Endothelial cell of umbilical vein (primary cell): ENCODE data around the gene TMEM125. TPM values are rescaled to one million over a fixed set of nuclear protein-coding genes. Genes with fewer than 3 reads are reported as not detected.

Experiments
- BruUV-seq: library from RNA; stranded (reverse); fragments of 400-500 nt; replicated peaks from 2 replicates; lab custom pipeline; 2021; lab: Mats Ljungman, UMichigan
- CTCF ChIA-PET: fragments of 300-600, 350-600 bp; sonication (Branson Sonifier 250); formaldehyde crosslinking; loops from one replicate; lab custom pipeline; 2021; ENCODE audit warnings: antibody characterized with exemption, inconsistent platforms; lab: Charles Lee
- POLR2A ChIA-PET: fragments of 300-600, 350-600 bp; sonication (Branson Sonifier 250); formaldehyde crosslinking; loops from one replicate; lab custom pipeline; 2021; ENCODE audit warnings: antibody characterized with exemption, inconsistent platforms; lab: Charles Lee
- DNase-seq: peaks from one replicate; pipeline ENCODE4 v3.0.0-alpha.2; 2011; ENCODE audit warnings: low read depth, low spot score
- FAIRE-seq: peaks from 2 replicates; lab custom pipeline; 2011; peaks lifted over from hg19 to GRCh38; lab: Jason Lieb, UNC
- H2AFZ ChIP-seq: 2 replicates; pipeline ENCODE4 v1.6.0; 2012; ENCODE audit warnings: low read depth, low read length, control low read depth, inconsistent platforms
- H3K27ac ChIP-seq: 2 replicates; pipeline ENCODE4 v1.5.1; 2011; ENCODE audit warnings: low read depth, mild to moderate bottlenecking, control low read depth, low read length, moderate library complexity; ENCODE audit not compliant: insufficient read depth
- H3K27me3 ChIP-seq, 2 experiments: 2 replicates each; pipeline versions ENCODE4 v1.6.0 to v1.6.1; 2011; ENCODE audit warnings: low read length in 2 of 2, mixed read lengths in 1 of 2; ENCODE audit not compliant: control insufficient read depth in 2 of 2, insufficient read depth in 2 of 2
- H3K36me3 ChIP-seq, 2 experiments: 2 replicates in 1 of 2; 3 replicates in 1 of 2; pipeline ENCODE4 v1.5.1; 2011; ENCODE audit warnings: low read length in 2 of 2, mild to moderate bottlenecking in 1 of 2, moderate library complexity in 1 of 2; ENCODE audit not compliant: control insufficient read depth in 2 of 2, insufficient read depth in 2 of 2; ENCODE audit errors: extremely low read depth in 1 of 2
- H3K4me1 ChIP-seq: 3 replicates; pipeline ENCODE4 v1.5.1; 2011; ENCODE audit warnings: mild to moderate bottlenecking, low read length; ENCODE audit not compliant: control insufficient read depth, insufficient read depth; ENCODE audit errors: extremely low read depth
- H3K4me2 ChIP-seq: 2 replicates; pipeline ENCODE4 v1.6.1; 2011; ENCODE audit warnings: low read length, control low read depth, mixed read lengths; ENCODE audit not compliant: insufficient read depth
- H3K4me3 ChIP-seq, 3 experiments: fragments of 200-600 bp in 1 of 3; sonication (generic), shearing (Covaris generic) in 1 of 3; replicated peaks in 1 of 3; 2 replicates each; pipeline ENCODE4 v1.5.1; 2011 to 2016; ENCODE audit warnings: control low read depth in 3 of 3, low read length in 3 of 3, mild to moderate bottlenecking in 2 of 3, inconsistent platforms in 1 of 3, low read depth in 1 of 3, moderate library complexity in 1 of 3; ENCODE audit not compliant: insufficient read depth in 1 of 3
- H3K79me2 ChIP-seq: 2 replicates; pipeline ENCODE4 v1.6.0; 2012; ENCODE audit warnings: low read length, inconsistent platforms; ENCODE audit not compliant: control insufficient read depth, insufficient read depth
- H3K9ac ChIP-seq: replicated peaks from 2 replicates; pipeline ENCODE3; 2011; ENCODE audit warnings: low read length, control low read depth; ENCODE audit not compliant: insufficient read depth; ENCODE audit errors: extremely low read depth
- H3K9me1 ChIP-seq: replicated peaks from 3 replicates; pipeline ENCODE4 v1.6.0; 2011; ENCODE audit warnings: mild to moderate bottlenecking, low read length; ENCODE audit not compliant: control insufficient read depth, insufficient read depth; ENCODE audit errors: extremely low read depth
- H3K9me3 ChIP-seq: replicated peaks from 2 replicates; pipeline ENCODE4 v1.5.1; 2012; ENCODE audit warnings: low read length, inconsistent platforms; ENCODE audit not compliant: control insufficient read depth, insufficient read depth
- H4K20me1 ChIP-seq: replicated peaks from 2 replicates; pipeline ENCODE3; 2011; ENCODE audit warnings: mild to moderate bottlenecking, low read length; ENCODE audit not compliant: control insufficient read depth, insufficient read depth; ENCODE audit errors: extremely low read depth
- EZH2 ChIP-seq: IDR thresholded peaks from 2 replicates; pipeline ENCODE4 v1.6.1; 2012; ENCODE audit warnings: borderline replicate concordance, low read depth, mild to moderate bottlenecking, moderate library complexity, low read length, inconsistent platforms; ENCODE audit not compliant: severe bottlenecking
- FOS ChIP-seq: IDR thresholded peaks from 2 replicates; pipeline ENCODE4 v1.6.1; 2011; ENCODE audit warnings: mild to moderate bottlenecking, low read length, moderate library complexity, borderline replicate concordance; ENCODE audit not compliant: insufficient read depth
- GATA2 ChIP-seq: IDR thresholded peaks from 2 replicates; pipeline ENCODE4 v1.7.0; 2011; ENCODE audit warnings: low read depth, mild to moderate bottlenecking, moderate library complexity, mixed read lengths, low read length; ENCODE audit not compliant: insufficient read length, insufficient read depth
- JUN ChIP-seq: IDR thresholded peaks from 2 replicates; pipeline ENCODE4 v1.6.1; 2011; ENCODE audit warnings: borderline replicate concordance, low read depth; ENCODE audit not compliant: insufficient read length, insufficient read depth
- MYC ChIP-seq: IDR thresholded peaks from one replicate; pipeline ENCODE4 v1.6.1; 2011; ENCODE audit warnings: mild to moderate bottlenecking, low read depth, low read length
- POLR2A ChIP-seq: IDR thresholded peaks from 2 replicates; pipeline ENCODE4 v1.6.1; 2012; ENCODE audit warnings: low read depth, mild to moderate bottlenecking, control low read depth, low read length
- dilution Hi-C: fragments of 300-500 bp; cut with MboI; formaldehyde crosslinking; loops from one replicate; pipeline ENCODE4 v1.15.0; 2019; ENCODE audit warnings: low sequenced_read_pairs; ENCODE audit not compliant: extremely low pct_ligation_motif_present
- intact Hi-C: fragments of 100-400 bp; cut with micrococcal nuclease; formaldehyde crosslinking; loops from one replicate; pipeline ENCODE4 v1.10.0; 2022
- polyA plus RNA-seq, 4 experiments: library from polyadenylated mRNA; depleted of rRNA in 3 of 4; stranded (reverse) in 3 of 4; unstranded in 1 of 4; fragments of >200 nt; gene quantifications; 2 replicates each; pipeline versions ENCODE4 v1.2.1 to v1.2.3, GENCODE V29; 2011 to 2012; ENCODE audit warnings: missing spikeins in 1 of 4
- total RNA-seq: library from RNA; stranded (reverse); gene quantifications from 2 replicates; pipeline ENCODE4 v1.2.3, GENCODE V29; 2021
- TF ChIP-seq, protein P1 (sequence below), 2 donors: IDR thresholded peaks; 1 replicate in 1 of 2; 2 replicates in 1 of 2; pipeline ENCODE4 v1.5.1; 2011; ENCODE audit warnings: low read length in 2 of 2, mild to moderate bottlenecking in 2 of 2, moderate library complexity in 2 of 2, control low read depth in 1 of 2, inconsistent platforms in 1 of 2, low read depth in 1 of 2; ENCODE audit not compliant: insufficient read depth in 1 of 2; ENCODE audit errors: extremely low read depth in 1 of 2
- TF ChIP-seq, protein P2 (sequence below): IDR thresholded peaks from 2 replicates; pipeline ENCODE4 v1.6.1; 2011; ENCODE audit not compliant: insufficient read depth, insufficient read length

The TMEM125 gene
- total and polyA plus RNA-seq, 2 donors (not counting 3 experiments of a cell fraction or from before 2014, with no cell fraction given) = 0.17 TPM; not detected in 1

DNA sequence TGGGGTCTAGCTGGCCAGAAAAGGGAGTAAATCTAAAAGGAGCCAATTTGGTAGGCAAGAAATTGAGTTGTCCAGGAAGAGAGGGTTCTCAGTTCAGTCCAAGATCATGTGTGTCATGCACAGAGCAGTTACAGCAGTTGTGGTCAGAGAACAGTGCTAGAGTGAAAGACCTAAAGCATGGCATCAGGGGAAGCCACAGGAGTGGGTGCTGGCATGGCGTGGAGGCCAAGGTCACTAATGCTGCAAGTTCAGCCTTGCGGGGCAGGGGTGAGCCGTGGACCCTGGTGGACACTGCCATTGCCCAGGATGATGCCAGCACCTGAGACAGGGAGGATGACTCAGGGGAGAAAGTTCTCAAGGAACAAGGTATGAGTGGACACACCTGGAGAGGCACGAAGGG is 16.6 kb upstream of the TMEM125 start:
- Histone ChIP-seq H2AFZ (no peak overlapping the region), H3K9ac (no peak overlapping the region), H3K79me2 (no peaks in the 10 kb centered on the region), H3K4me2 (no peak overlapping the region), H3K9me3 (no peaks in the 10 kb centered on the region), H3K27ac (no peak overlapping the region), H3K4me1 (no peaks in the 10 kb centered on the region), H3K4me3 (no peak overlapping the region), H3K27me3 (peaks cover 5 to 13% of the 10 kb centered on the region in 2 experiments), H3K36me3 (no peaks in the 10 kb centered on the region), H4K20me1 (no peaks in the 10 kb centered on the region), H3K9me1 (no peaks in the 10 kb centered on the region)
- DNase-seq (no peak), FAIRE-seq (no peak)
- BruUV-seq = no TSS peak
- ChIA-PET CTCF (interaction anchor here (1.2 kb wide), 1 partner anchor 35 kb away, joined by 3 read pairs; no protein-coding TSS in a partner anchor), POLR2A (no interaction called here)
- intact Hi-C loops = no loop called here
- dilution Hi-C loops = no loop called here
- TF ChIP-seq, protein P1, sequence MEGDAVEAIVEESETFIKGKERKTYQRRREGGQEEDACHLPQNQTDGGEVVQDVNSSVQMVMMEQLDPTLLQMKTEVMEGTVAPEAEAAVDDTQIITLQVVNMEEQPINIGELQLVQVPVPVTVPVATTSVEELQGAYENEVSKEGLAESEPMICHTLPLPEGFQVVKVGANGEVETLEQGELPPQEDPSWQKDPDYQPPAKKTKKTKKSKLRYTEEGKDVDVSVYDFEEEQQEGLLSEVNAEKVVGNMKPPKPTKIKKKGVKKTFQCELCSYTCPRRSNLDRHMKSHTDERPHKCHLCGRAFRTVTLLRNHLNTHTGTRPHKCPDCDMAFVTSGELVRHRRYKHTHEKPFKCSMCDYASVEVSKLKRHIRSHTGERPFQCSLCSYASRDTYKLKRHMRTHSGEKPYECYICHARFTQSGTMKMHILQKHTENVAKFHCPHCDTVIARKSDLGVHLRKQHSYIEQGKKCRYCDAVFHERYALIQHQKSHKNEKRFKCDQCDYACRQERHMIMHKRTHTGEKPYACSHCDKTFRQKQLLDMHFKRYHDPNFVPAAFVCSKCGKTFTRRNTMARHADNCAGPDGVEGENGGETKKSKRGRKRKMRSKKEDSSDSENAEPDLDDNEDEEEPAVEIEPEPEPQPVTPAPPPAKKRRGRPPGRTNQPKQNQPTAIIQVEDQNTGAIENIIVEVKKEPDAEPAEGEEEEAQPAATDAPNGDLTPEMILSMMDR (IDR thresholded peaks at IDR 0.05; ENCODE audit: extremely low read depth in 1 of 2, insufficient read depth in 1 of 2, low read depth in 1 of 2, low read length in 2 of 2) = no peak
- TF ChIP-seq JUN (no peak), FOS (no peak), MYC (no peak), EZH2 (no peak), POLR2A (no peak)

DNA sequence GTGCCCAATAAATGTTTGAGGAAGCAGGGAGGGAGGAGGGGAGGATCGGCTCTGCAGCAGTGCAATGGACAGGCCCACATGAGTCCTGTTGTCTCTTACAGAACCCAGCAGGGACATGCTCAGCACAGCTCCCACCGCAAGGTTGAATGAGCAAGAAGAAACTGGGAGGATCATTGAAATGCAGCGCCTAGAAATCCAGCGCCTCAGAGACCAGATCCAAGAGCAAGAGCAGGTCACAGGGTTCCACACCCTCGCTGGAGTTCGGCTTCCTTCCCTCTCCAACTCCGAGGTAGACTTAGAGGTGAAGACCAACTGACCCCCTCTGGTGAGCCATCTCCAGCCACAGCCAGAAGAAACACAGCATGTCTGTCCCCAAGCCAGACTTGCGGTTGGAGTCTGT is 15.9 kb upstream of the TMEM125 start:
- peaks cover 5 to 13% of the 10 kb centered on the region in 2 experiments for H3K27me3 ChIP-seq
- dilution Hi-C loops (no loop called here), intact Hi-C loops (no loop called here)
- no peak overlapping the region for H3K27ac ChIP-seq
- no peak overlapping the region for H3K9ac ChIP-seq
- ChIA-PET POLR2A (no interaction called here), CTCF (interaction anchor here (0.8 to 1.2 kb wide), 2 partner anchors 9 to 34 kb away, joined by 3 read pairs; no protein-coding TSS in a partner anchor)
- no peaks in the 10 kb centered on the region for H4K20me1 ChIP-seq
- H3K79me2 ChIP-seq = no peaks in the 10 kb centered on the region
- no peaks in the 10 kb centered on the region for H3K9me3 ChIP-seq
- no peaks in the 10 kb centered on the region for H3K4me1 ChIP-seq
- no peak for TF ChIP-seq POLR2A
- TF ChIP-seq, protein P1 (IDR thresholded peaks at IDR 0.05; ENCODE audit: extremely low read depth in 1 of 2, insufficient read depth in 1 of 2, low read depth in 1 of 2, low read length in 2 of 2) = no peak
- TF ChIP-seq JUN = no peak
- no peak for TF ChIP-seq GATA2
- TF ChIP-seq, protein P2, sequence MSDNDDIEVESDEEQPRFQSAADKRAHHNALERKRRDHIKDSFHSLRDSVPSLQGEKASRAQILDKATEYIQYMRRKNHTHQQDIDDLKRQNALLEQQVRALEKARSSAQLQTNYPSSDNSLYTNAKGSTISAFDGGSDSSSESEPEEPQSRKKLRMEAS = no peak
- BruUV-seq = no TSS peak
- no peaks in the 10 kb centered on the region for H3K36me3 ChIP-seq
- H3K4me2 ChIP-seq = no peak overlapping the region
- DNase-seq (no peak), FAIRE-seq (no peak)
- no peak overlapping the region for H3K4me3 ChIP-seq
- H3K9me1 ChIP-seq = no peaks in the 10 kb centered on the region
- H2AFZ ChIP-seq = no peak overlapping the region
